Raji (cell line): Measurements from ENCODE around the gene TP53RK.

Experiments used
- POLR2A ChIP-seq: IDR thresholded peaks from 2 replicates; pipeline ENCODE4 v1.6.1; 2011; ENCODE audit warnings: low read depth, low read length, control low read depth; ENCODE audit not compliant: insufficient read depth

TP53RK gene

DNA sequence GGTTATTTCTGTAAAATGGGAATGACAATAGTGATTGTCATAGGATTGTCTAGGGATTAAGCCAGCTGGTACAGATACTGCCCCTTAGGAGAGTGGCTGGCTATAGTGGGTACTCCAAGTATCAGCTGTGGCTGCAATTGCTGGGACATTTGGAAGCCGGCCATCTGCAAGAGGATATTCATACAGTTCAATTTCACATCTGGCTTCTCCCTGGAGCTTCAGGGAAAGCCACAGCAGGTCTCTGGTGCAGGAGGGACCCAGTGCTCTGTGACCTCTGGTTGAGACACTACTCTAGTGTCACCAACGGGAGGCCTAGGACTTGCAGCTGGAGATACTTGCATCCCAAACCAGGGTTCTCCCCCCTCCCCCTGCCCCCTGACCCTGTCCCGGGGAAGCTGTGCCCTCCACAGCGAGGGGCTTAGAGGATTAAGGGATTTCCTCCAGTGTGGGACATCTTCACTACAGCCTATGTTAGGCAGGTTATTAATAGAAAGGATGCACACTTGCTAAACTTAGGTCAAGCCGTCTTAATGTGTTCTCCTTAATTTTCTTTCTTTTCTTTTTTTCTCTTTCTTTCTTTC, 22.9 kb upstream of the TP53RK start:
- no peak for TF ChIP-seq POLR2A

GRCh38 chr20:46710153-46710913, 21.1 kb upstream of the TP53RK start:
- no peak for TF ChIP-seq POLR2A

GRCh38 chr20:46709459-46710152, 20.4 kb upstream of the TP53RK start, which contains the start of gene SLC2A10:
SLC2A10 (plus strand) TSS chr20:46709649; CDS start chr20:46709737, 88 bp downstream.
- no peak for TF ChIP-seq POLR2A

DNA sequence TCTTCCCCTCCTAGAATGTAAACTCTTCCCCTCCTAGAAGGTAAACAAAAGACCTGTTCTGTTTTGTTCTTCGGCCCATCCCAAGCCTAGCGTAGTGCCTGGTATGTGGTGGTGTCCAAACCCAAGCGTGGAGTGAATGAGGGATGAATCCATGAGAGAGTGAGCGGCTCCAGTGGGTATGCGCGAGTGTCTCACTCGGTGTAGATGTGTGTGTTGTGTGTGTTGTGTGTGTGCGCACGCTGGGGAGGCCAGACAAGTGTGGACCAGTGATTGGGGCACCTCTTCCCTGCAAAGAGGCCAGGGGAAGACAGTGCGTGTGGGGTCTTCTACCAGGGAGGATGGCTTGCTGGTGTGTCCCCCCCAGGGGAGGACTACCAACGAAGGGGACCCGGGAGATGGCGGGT, 19.8 kb upstream of the TP53RK start:
- no peak for TF ChIP-seq POLR2A

DNA sequence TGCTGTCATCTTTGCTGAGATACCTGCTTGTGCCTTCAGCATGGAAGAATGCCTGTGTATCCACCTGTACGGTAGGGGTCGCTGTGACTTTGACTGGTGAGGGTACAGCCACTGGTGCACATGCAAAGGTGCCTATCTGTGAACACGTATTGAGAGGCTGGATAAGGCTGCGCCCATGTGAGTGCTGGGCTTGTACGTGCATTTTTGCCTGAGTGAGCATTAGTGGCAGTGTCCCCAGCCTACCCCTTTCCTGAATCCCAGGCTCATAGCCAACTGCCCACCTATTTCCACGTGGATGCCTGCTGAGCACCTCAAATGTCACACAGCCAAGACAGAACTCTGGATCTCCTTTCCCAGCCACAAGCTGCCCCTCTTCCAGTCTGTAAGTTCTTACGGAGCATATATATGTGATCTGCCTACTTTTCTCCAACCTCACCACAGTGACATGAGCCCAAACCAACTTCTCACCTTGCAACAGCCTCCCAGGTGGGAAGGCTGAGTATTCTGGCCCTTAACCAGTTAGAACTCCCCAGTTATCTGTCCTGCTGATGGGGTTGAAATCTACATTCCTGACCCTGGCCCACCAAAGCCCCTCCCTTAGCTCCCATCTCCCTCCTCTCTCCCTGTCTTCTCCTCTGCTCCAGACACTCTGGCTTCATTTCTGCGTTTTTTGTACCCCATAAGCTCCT, 19.1 kb upstream of the TP53RK start:
- no peak for TF ChIP-seq POLR2A

- TF ChIP-seq POLR2A = no peak
These were observed 17.0 kb upstream of the TP53RK start for GRCh38 chr20:46706242-46706641.

GRCh38 chr20:46705378-46705729, 16.1 kb upstream of the TP53RK start:
- no peak for TF ChIP-seq POLR2A

- no peak for TF ChIP-seq POLR2A
These were observed 15.6 kb upstream of the TP53RK start for GRCh38 chr20:46704714-46705377.

GRCh38 chr20:46703435-46703834, 14.2 kb upstream of the TP53RK start:
- TF ChIP-seq POLR2A = no peak

DNA sequence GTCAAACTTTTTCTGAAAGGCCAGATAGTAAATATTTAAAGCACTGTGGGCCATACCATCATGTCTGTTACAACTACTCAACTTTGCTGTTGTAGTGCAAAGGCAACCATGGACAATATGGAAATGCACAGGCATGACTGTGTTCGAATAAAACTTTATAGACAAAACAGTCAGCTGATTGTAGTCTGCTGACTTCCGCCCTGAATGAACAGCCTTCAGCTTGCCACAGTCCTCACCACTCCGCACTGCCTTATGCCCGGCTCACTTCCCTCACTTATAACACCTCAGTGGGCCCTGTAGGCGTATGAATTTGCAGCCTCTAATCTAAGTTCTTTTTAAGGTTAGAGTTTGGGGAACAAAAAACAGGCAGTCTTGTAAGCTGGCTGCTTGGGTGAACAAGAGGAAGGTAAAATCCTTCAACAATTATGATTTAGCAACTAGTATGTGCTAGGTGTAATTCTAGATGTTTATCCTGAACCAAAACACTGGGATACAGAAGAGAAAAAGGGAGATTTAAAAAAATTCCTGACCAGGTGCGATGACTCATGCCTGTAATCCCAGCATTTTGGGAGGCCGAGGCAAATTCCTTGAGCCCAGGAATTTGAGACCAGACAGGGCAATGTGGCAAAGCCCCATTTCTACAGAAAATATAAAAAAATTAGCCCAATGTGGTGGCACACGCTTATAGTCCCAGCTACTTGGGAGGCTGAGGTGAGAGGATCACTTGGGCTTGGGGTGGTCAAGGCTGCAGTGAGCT, 13.4 kb upstream of the TP53RK start:
- TF ChIP-seq POLR2A = no peak

DNA sequence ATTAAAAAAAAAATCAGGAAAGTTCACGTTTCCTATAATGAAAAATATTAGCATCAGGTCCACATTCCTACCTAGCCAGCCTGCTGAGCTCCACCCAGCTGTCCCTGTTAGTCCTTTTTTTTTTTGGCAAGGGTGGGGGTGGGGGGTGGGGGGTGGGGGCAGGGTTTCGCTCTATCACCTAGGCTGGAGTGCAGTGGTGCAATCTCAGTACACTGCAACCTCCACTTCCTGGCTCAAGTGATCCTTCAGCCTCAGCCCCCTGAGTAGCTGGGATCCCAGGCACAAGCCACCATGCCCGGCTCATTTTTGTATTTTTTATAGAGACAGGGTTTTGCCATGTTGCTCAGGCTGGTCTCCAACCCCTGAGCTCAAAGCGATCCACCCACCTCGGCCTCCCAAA, 12.7 kb upstream of the TP53RK start:
- TF ChIP-seq POLR2A = no peak

DNA sequence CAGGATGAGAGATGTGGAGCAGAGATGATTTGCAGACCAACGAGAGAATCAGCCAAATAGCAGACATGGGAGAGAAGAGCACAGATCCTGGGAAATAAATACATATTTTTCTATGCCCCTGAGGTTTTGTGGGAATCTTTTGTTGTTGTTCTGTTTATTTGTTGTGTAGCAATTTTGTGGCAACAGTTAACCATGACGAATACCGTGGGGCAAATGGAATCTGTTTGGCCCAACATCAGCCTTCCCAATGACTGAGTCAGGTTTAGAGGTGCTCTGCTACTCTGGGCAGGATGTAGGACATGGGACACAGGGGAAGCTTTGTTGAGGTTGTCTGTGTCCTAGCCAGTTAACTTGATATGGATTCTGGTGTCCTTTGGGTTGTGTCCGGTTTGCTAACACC, 12.3 kb upstream of the TP53RK start:
- TF ChIP-seq POLR2A = no peak

DNA sequence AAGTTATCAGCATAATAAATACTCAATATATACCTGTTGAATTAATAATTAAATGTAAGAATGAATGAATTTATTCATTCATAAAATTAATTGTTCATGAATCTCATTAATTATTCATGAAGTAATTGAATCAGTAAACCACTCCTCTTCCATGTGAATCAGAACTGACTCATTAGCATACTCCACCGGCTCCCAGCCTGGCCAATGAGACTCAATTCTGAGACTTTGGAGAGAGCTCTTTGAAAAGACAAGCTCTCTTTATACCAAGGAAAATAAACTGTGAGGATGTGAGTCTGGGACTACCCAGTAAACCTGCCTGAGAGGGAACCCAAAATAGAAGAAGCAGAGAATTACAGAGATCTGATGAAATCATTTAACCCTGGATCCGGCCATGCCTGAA, 11.8 kb upstream of the TP53RK start:
- no peak for TF ChIP-seq POLR2A

DNA sequence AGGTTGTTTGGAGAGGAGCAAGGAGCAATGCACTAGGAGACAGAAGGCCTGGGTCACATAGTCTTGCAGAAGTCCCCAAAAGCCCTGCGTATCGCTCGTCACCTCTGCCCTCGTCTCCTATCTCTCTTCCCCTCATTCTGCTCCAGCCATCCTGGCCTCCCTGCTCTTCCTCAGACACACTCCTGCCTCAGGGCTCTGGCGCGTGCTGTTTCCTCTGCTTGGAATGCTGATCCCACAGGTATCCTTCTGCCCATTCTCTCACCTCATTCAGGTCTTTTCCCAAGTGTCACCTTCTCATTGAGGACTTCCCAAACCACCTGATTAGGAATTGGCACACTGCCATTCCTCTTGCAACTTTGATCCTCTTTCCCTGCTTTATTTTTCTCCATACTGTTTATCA, 11.2 kb upstream of the TP53RK start:
- TF ChIP-seq POLR2A = no peak

- TF ChIP-seq POLR2A = no peak
These were observed 10.6 kb upstream of the TP53RK start for GRCh38 chr20:46699651-46700359.
